Skin epidermis (tissue), 12 donors: ENCODE measurements around the gene HELZ.
A peak's percentile ranks its signal among the peaks of the same experiment; 100 is the strongest.
"Not testable (repeated sequence)": the region's sequence is repeated elsewhere in the genome, so short reads cannot be mapped to it uniquely, and the experiment has no call there.

Source experiments
- H3K27ac ChIP-seq, 21 experiments: fragments of 200-600 bp; sonication (generic) in 11 of 21; one replicate each; pipeline ENCODE4 v1.5.0; 2020; ENCODE audit warnings: mild to moderate bottlenecking in 3 of 21, inconsistent platforms in 2 of 21, moderate library complexity in 2 of 21
- H3K4me3 ChIP-seq, 7 experiments: fragments of 200-600 bp; sonication (generic) in 2 of 7; one replicate each; pipeline ENCODE4 v1.5.0; 2020; ENCODE audit warnings: inconsistent platforms in 2 of 7, mild to moderate bottlenecking in 2 of 7, moderate library complexity in 1 of 7

The HELZ gene

DNA sequence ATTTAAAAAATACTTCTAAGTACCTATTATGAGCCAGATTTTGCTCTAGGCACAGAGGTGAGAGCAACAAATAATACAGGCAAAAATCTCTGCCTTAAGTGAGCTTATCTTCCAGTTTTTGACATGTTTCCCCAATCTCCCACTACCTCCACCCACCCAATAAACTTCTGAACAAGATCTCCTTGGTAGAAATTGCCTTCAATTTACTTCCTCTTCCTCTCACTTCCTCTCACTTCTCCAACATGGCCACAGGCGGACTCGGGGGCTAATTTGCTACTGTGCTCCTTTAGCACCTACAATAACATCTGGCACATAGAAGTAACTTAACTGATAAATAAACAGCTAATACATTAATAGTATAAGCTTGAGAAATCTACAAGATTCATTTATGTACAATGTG, 118.0 kb downstream of the HELZ start:
- Histone ChIP-seq H3K4me3 (no peak overlapping the region), H3K27ac (no peak overlapping the region)

DNA sequence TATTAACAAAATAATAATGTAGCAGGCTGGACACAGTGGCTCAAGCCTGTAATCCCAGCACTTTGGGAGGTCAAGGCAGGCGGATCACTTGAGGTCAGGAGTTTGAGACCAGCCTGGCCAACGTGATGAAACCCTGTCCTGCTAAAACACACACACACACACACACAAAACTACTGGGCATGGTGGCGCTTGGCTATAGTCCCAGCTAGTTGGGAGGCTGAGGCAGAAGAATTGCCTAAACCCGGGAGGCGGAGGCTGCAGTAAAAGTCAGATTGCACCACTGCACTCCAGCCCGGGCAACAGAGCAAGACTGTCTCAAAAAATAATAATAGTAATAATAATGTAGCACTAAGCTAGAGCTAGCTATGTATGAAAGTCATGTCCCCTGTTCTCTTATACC, 118.5 kb downstream of the HELZ start:
- not testable (repeated sequence) for H3K27ac ChIP-seq

DNA sequence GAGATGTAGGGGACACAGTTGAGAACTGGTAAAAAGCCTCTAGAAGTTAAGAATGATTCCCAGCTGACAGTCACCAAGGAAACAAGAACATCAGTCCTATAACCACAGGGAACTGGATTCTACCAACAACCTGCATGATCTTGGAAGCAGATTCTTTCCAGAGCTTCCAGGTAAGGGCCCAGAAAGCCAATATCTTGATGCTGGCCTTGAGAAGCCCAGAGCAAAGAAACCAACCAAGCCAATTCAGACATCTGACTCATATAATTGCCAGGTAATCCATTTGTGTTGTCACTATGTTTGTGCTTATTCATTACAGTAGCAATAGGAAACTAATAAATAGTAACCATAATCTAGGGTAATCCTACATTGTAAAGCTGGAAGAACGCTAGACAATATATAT, 119.1 kb downstream of the HELZ start:
- Histone ChIP-seq H3K27ac (peak overlapping the region in 1 of 21 experiments; percentile 26), H3K4me3 (no peak overlapping the region)

More for the DNA sequence above, 118.5 kb downstream of the HELZ start:
- not testable (repeated sequence) for H3K4me3 ChIP-seq

DNA sequence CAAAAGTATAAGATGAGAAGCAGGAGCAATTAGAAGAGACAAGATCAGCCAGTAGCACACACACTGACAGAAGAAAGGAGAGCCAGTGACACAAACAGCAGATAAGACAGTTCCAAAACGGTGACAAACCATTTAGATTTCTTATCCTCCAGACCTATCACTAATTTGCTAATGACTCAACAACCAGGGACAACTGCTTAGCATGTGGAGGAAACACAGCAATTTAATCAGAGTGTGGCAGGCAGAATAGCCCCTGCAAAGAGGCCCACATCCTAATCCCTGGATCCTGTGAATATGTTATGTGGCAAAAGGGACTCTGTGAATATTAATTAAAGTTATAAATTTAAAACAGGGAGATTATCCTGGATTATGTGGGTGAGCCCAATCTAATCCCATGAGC, 119.6 kb downstream of the HELZ start:
- Histone ChIP-seq H3K4me3 (no peak overlapping the region), H3K27ac (peak overlapping the region in 1 of 21 experiments; percentile 26)

DNA sequence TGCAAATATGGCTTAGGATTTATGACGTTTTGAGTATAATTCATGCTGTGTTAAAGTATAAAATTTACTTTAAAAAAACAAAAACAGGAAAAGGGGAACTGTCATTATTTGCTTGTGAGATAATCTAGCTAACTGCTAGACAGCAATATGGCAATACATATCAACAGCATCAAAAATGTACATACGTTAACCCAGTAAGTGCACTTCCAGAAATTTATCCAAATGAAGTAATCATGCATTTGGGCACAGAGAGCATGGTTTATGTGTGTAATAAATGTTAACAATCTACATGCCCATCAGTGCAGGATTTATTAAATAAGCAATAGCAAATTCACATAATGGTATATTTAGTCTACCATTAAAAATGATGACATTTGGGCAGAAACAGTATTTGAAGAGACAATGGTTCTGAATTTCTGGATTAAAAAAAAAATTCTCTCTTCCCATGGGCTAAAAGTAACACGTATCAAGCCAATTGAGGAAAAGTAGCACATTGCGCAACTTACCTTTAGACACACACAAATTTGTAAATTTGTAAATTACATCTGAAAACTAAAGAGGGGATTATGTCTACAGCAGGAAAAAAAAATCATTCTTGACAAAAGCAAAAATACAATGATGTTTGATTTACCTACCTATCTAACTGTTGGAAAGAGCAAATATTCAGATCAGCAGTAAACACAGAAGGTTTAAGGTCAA, 120.4 kb downstream of the HELZ start:
- H3K27ac ChIP-seq, result no peak overlapping the region
- H3K4me3 ChIP-seq, result no peak overlapping the region

DNA sequence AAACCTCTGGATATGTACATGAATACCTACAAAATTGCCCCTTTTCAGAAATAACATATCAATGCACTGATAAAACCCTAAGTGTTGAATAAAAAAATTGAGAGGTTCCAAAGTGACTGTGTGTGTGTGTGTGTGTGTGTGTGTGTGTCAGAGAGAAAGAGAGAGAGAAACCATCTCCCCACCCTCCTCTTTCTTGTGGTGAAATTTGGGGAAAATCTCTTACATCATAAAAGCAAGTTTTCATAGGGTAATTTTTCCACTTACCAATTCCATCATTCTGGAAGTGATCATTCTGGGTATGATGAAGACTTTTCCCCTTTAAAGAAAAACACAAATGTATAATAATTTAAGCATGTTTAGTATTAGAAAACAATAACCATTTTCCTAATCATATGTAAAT, 121.3 kb downstream of the HELZ start:
- no peak overlapping the region for H3K27ac ChIP-seq
- no peak overlapping the region for H3K4me3 ChIP-seq

DNA sequence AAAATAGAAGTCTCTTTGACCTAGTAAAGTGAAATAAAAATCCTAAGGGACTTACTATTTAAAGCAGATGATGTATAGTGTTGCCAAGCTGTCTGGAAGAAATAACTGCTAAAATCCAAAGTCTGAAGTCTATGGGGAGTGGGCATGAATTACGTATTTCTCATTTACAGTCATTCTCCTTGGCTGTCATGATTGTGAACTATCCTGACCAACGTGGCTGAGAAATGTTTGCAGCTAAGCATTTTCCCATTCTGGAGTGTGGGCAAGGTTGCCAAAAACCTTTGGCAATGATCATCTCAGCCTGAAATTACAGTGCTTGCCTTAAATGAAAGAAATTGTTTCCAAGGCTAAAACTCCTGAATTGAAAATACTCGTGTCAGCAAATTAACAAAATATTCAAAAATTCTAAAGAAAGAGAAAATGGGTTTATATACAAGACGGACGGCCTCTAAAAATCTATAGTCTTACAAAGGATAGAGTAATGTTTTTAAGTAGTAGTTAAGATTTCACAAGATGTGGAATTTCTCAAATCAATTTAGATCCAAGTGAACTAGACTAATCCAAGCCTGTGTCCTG, 123.6 kb downstream of the HELZ start:
- no peak overlapping the region for H3K27ac ChIP-seq
- no peak overlapping the region for H3K4me3 ChIP-seq

DNA sequence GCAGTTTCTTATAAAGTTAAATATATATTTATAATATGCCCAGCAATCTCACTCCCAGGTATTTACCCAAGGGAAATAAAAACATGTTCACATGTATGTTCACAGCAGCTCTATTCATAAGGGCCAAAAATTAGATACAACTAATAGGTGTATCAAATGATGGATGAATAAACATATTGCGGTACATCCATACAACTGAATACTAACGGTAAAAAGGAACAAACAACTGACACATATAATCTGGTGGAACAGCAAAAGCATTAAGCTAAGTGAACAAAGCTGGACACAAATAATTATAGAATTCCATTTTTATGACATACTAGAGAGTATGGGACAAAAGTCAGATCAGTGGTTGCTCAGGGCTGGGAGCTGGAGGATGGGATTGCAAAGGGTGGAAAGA, 125.9 kb downstream of the HELZ start:
- no peak overlapping the region for H3K27ac ChIP-seq
- no peak overlapping the region for H3K4me3 ChIP-seq

DNA sequence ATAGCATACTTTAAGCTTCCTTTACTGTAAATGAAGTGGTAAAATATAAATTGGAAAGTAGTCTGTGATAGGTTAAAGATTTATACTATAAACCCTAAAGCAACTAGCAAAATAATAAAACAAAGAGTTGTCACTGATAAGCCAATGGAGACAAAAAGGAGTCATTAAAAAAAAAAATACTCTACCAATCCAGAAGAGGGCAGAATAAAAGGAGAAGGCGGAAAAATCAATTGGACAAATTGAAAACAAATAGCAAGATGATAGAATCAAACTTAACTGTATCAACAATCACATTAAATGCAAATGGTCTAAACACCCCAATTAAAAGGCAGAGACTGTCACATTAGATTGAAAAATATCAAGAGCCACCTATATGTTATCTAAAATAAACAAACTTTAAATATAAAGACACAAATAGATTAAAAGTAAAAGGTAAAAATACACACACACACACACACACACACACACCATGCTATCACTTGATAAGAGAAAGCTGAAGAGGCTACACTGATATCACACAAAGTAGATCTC, 128.9 kb downstream of the HELZ start:
- H3K27ac ChIP-seq, result no peak overlapping the region
- no peak overlapping the region for H3K4me3 ChIP-seq

DNA sequence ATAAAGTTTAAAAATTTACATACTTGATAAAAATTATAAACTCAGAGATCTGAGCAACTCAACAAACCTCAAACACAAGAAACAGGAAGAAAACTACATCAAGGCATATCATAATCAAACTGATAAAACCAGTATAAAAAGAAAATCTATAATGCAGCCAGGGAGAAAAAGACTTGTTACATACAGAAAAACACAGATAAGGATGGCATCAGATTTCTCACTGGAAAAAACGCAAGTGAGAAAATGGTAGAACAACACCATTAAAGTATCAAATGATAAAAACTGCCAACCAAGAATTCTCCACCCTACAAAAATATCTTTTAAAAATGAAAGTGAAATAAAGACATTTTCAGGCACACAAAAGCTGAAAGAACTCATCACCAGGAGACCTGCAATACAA, 129.6 kb downstream of the HELZ start:
- H3K27ac ChIP-seq, result no peak overlapping the region
- H3K4me3 ChIP-seq, result no peak overlapping the region

DNA sequence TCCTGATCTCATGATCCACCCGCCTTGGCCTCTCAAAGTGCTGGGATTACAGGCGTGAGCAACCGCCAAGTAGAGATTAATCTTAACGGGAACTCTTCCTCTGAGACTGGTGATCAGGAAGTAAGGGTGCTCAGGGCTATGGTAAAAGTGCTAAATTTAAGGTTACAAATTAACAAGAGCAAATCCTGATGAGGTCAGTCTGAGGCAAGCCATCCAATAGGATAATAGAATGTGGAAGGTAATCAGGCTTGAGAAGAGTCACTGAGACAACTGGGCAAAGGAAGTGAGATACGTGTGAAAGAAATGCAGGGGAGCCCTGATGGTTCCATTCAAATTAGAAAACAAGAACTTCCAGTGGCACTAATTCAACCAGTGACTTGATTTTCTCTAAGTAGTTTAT, 131.5 kb downstream of the HELZ start:
- no peak overlapping the region for H3K27ac ChIP-seq
- H3K4me3 ChIP-seq, result no peak overlapping the region

DNA sequence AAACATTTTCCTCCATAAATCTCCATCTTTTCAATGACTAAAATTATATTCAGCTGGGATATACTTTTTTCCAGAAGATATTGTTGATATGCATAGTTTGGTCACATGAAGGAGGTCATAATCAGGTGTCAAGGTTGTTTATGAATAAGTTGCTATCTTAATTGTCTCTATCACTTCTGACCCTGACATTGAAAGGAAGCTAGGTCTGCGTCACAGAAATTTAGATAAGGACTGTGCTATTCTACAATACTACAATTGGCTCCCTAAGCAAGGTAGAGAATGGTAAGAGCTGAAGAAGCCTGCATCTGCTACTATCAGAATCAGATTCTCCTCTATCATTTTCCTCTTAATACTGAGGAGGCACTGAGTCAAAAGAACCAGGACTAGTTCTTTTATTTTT, 133.2 kb downstream of the HELZ start:
- Histone ChIP-seq H3K27ac (no peak overlapping the region), H3K4me3 (no peak overlapping the region)

DNA sequence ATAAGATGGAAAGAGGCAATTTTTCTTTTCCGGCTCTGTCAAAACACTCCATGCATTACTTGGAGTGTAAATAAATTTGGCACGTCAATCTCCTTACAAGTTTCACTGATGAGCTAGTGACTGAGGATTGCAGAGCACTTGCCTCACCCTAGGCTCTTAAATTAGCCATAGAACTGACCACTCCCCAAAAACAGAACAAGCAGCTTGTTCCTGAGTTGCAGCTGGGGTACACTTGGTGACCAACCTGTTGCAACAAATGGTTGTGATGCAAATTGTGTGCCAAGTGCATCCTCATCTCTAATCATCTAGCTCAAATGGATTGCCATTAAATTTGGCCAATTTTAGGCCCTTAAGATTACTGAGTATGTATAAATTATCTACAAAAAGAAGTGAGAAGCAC, 133.7 kb downstream of the HELZ start:
- no peak overlapping the region for H3K4me3 ChIP-seq
- no peak overlapping the region for H3K27ac ChIP-seq

DNA sequence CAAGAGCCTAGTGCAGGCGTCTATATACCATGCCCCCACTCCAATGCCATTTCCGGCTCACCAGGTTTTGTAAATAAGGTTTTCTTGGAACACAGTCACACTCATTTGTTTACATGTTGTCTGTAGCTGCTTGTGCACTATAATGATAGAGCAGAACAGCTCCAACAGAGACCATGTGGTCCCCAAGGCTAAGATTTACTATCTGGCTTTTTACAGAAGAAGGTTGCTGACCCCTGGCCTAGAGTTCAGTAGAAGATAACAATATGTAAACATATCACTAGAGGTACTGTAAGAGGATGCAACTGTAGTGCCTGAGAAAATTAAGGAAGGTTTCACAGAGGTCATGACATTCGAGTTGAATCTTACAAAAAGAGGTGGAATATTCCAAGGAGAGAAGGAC, 134.4 kb downstream of the HELZ start:
- no peak overlapping the region for H3K27ac ChIP-seq
- no peak overlapping the region for H3K4me3 ChIP-seq

DNA sequence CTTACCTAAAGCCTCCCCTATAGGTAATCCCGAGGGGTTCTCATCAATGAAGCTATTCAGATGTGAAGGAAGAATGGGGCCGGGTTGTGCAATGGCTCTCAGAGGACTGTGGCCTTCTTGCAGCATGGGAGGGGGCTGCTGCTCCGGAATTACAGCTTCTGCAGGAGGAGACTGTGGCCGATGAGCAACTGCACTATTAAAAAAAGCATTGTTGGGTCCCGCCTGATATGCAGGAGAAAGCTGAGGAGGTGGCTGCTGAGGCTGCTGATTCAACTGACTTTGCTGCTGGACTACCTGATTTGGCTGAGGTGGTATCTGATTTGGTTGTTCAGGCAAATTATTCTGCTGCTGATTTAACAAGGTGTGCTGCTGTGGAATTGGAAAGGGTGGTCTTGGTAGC, 135.9 kb downstream of the HELZ start:
- H3K4me3 ChIP-seq, result no peak overlapping the region
- H3K27ac ChIP-seq, result no peak overlapping the region

DNA sequence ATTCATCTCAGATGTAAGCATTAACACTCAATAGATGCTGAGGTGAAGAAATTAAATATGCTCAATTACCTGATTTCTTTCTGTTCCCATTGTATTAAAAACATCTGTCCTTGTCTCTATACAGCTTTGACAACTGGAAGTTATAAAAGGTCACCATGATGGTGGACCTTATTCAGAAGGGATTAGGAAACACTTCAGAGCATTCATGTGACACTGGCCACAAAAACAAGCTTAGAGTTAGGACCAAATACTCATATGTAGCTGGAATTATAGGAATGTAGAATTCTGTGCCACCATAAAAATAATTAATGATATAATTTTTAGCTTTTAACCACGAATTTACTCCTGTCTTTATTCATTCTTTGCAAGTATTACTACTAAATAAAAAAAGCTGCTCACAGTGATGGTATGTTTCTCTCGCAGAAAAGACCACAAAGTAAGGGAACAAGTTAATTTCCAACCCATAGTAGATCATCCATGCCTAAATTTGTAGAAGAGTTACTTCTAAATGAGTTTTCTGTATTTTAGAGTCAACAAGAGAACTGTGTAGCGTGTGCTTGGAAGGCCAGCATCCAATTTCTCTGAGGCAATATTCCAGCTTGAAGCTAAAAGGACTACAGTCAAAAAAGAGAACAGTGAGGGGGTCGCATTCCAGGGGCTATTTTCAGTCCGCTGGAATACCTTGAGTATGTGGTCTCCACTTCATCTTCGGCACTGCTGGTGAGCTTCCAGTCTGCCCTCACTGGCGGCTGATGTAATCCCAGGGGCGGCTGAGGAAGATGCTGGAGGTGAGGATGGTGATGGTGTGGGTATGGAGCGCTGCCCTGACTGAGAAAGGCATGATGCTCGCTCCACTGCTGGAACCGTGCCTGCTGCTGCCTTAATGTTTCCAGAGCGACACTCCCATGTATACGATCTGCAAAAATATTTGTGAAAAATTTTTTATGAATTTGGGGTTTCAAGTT, 136.9 kb downstream of the HELZ start:
- no peak overlapping the region for H3K4me3 ChIP-seq
- no peak overlapping the region for H3K27ac ChIP-seq

DNA sequence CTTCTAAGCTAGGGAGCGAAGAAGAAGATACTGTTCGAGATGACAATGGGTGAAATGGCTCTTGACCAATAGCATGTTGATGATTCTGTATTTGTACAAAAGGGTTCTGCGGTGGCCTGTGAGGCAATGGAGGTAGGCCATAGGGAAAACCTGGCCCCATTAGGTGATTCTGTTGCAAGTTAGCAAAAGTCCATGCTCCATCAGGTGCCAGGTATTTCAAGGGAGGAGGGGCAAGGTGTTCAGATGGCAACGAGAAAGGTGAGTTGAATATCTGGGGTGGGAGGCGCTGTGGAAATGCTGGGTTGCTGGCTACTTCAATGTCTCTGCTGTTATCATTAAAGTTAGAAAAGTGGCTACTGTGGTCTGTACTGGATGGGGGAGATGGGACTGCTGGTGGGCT, 137.8 kb downstream of the HELZ start:
- H3K27ac ChIP-seq, result no peak overlapping the region
- no peak overlapping the region for H3K4me3 ChIP-seq

DNA sequence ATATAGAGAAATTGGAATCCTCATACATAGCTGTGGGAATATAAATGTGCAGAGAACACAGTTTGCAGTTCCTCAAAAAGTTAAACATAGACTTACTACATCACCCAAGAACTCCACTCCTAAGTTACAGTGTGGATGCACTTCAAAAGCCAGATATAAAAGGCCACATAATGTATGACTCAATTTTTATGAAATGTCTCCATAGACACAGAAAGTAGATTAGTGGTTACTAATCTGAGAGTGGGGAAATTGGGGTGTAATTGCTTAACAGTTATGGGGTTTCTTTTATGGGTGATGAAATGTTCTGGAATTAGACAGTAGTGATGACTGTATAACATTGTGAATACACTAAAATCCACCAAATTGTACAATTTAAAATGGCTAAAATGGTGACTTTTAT, 139.8 kb downstream of the HELZ start:
- Histone ChIP-seq H3K4me3 (no peak overlapping the region), H3K27ac (no peak overlapping the region)

DNA sequence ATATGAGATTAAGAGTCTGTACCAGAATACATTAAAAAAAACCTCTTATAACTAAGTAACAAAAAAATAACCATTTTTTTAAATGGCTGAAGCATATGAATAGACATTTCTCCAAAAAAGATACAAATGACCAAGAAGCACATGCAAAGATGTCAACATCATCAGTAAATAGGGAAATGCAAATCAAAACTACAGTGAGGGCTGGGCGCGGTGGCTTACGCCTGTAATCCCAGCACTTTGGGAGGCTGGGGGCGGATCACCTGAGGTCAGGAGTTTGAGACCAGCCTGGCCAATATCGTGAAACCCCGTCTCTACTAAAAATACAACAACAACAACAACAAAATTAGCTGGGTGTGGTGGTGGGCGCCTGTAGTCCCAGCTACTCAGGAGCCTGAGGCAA, 140.4 kb downstream of the HELZ start:
- H3K4me3 ChIP-seq, H3K27ac ChIP-seq: not testable (repeated sequence)

DNA sequence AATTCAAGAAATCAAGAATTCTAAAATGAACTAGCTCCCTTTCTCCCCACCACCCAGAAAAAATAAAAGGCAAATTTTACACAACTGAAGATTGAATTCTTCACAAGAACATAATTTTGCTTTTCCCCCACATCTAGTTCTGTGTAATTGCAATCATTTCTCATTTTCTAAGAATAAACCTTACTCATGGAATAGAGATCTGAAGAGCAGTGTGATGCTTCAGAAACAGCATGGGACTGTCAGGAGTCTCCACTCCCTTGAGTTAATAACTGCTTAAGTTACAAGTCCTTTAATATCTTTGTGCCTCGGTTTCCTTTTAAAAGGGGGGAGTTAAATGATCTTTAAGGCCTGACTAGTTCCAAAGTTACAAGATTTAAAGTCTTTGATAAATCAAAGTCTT, 147.0 kb downstream of the HELZ start:
- Histone ChIP-seq H3K27ac (no peak overlapping the region), H3K4me3 (no peak overlapping the region)

DNA sequence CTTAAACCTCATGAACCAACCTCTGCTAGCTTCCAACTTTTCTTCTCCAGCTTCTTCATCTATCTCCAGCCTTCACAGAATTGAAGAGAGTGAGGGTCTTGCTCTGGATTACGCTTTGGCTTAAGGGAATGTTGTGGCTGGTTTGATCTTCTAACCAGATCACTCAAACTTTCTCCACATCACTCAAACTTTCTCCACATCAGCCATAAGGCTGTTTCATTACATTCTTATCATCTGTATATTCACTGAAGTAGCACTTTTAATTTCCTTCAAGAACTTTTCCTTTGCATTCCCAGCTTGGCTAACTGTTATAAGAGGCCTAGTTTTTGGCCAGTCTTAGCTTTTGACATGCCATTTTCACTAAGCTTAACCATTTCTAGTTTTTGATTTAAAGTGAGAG, 148.4 kb downstream of the HELZ start:
- H3K4me3 ChIP-seq, result no peak overlapping the region
- no peak overlapping the region for H3K27ac ChIP-seq
